H1 (cell line): ENCODE measurements around the gene PCSK4. TPM values are rescaled to one million over a fixed set of nuclear protein-coding genes. Genes with fewer than 3 reads are reported as not detected.

ENCODE experiments used
- CREB1 ChIP-seq: IDR thresholded peaks from 2 replicates; pipeline ENCODE4 v1.6.1; 2012; ENCODE audit warnings: inconsistent platforms
- HDAC2 ChIP-seq, 2 experiments: fragments of 300-600 bp in 1 of 2; sonication (generic) in 1 of 2; IDR thresholded peaks; 2 replicates each; pipeline ENCODE4 v1.6.1; 2011 to 2012; ENCODE audit warnings: low read depth in 2 of 2, low read length in 2 of 2, mild to moderate bottlenecking in 2 of 2, moderate library complexity in 2 of 2, borderline replicate concordance in 1 of 2, inconsistent platforms in 1 of 2
- KDM5A ChIP-seq: fragments of 200-600 bp; IDR thresholded peaks from 2 replicates; pipeline ENCODE4 v1.7.1; 2012; ENCODE audit warnings: mild to moderate bottlenecking, low read length, inconsistent platforms, mixed read lengths
- POLR2A ChIP-seq, 2 experiments: IDR thresholded peaks; 1 replicate in 1 of 2; 2 replicates in 1 of 2; pipeline ENCODE4 v1.6.1; 2011; ENCODE audit warnings: low read depth in 2 of 2, low read length in 2 of 2, mild to moderate bottlenecking in 2 of 2; ENCODE audit errors: control extremely low read depth in 1 of 2
- SIX5 ChIP-seq: IDR thresholded peaks from 2 replicates; pipeline ENCODE4 v1.6.1; 2011; ENCODE audit warnings: mild to moderate bottlenecking, low read depth, low read length
- polyA plus RNA-seq, 7 experiments: library from polyadenylated mRNA; depleted of rRNA in 3 of 7; stranded (reverse) in 5 of 7; unstranded in 2 of 7; fragments of >200 nt in 5 of 7; fragments of 200-250 nt in 2 of 7; gene quantifications; 1 replicate in 5 of 7; 2 replicates in 1 of 7; 4 replicates in 1 of 7; pipeline versions ENCODE4 v1.2.1 to v1.2.3, GENCODE V29; 2011 to 2013; ENCODE audit warnings: missing spikeins in 2 of 7, mixed read lengths in 2 of 7
- total RNA-seq: library from RNA; stranded (reverse); fragmentation: NEBNext Ultra II Directional; extraction: Animal tissue kit (Norgen Biotek cat#: 25700); gene quantifications from 2 replicates; pipeline ENCODE4 v1.2.1, GENCODE V29; 2021

PCSK4 gene
- total and polyA plus RNA-seq, 2 of the 8 experiments (the other 6 are each of a cell fraction or from before 2014, with no cell fraction given), result 9.8 to 10.7 TPM

DNA sequence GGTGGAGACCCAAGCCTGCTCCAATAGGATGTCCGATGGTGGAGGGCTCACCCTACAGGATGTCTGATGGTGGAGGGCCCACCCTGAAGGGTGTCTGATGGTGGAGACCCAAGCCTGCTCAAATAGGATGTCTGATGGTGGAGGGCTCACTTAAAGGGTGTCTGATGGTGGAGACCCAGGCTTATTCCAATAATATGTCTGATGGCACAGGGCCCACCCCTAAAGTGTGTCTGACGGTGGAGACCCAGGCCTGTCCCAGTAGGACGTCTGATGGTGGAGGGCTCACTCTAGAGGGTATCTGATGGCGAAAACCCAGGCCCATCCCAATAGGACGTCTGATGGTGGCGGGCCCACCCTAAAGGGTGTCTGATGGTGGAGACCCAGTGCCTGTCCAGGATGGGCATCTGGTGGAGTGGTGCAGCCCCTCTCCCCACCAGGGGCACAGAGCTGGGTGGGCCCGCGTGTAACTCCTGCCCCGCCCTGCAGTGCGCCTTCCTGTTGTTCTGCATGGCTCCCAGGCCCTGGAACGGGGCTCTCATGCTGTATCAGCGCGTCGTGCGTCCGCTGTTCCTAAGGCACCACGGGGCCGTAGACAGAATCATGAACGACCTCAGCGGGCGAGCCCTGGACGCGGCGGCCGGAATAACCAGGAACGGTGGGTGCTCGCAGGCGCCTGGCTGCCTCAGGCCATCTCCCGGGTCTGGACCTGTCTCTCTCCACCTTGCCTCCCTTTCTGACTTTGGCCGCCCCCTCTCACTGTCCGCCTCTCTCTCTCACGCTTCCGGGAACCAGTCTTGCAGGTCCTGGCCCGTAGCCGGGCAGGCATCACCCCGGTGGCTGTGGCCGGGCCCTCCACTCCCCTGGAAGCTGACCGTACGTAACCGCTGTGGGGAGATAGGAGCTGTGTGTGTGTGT lies 5.9 kb upstream of the PCSK4 start (continued):
- no peak for TF ChIP-seq SIX5
- TF ChIP-seq HDAC2 (IDR thresholded peaks at IDR 0.05; ENCODE audit: borderline replicate concordance in 1 of 2, low read depth in 2 of 2, low read length in 2 of 2), result no peak
- TF ChIP-seq CREB1, result no peak
- no peak for TF ChIP-seq KDM5A
- TF ChIP-seq POLR2A (IDR thresholded peaks at IDR 0.05; ENCODE audit: control extremely low read depth in 1 of 2, low read depth in 2 of 2, low read length in 2 of 2), result no peak
- TF ChIP-seq, all 59 proteins: peak for 0
